NK-92 (cell line): ENCODE data around the gene MYPOP.
"Not testable (repeated sequence)": the region's sequence is repeated elsewhere in the genome, so short reads cannot be mapped to it uniquely, and the experiment has no call there.

Experiments
- DNase-seq: peaks from one replicate; lab custom pipeline; 2025; ENCODE audit not compliant: unreplicated experiment; lab: John Stamatoyannopoulos, UW

Gene MYPOP

GRCh38 chr19:45911291-45911690, 8.9 kb upstream of the MYPOP start:
- no peak for DNase-seq

- DNase-seq = no peak
Measured at GRCh38 chr19:45908956-45909355, 6.5 kb upstream of the MYPOP start.

- DNase-seq = no peak
Measured at GRCh38 chr19:45906221-45906620, 3.8 kb upstream of the MYPOP start.

- DNase-seq = no peak
Measured at GRCh38 chr19:45905011-45905410, 2.6 kb upstream of the MYPOP start.

GRCh38 chr19:45902651-45903625, 525 bp upstream of the MYPOP start:
- DNase-seq = peak; percentile 94

- DNase-seq = no peak
Measured at GRCh38 chr19:45901432-45901911, 941 bp downstream of the MYPOP start.

- no peak for DNase-seq
Measured at GRCh38 chr19:45900738-45901431, 1.5 kb downstream of the MYPOP start.

GRCh38 chr19:45899919-45900589, 2.4 kb downstream of the MYPOP start:
- DNase-seq = no peak

GRCh38 chr19:45899253-45899652, 3.2 kb downstream of the MYPOP start:
- DNase-seq = no peak

GRCh38 chr19:45897261-45897812, 5.1 kb downstream of the MYPOP start:
- DNase-seq = no peak

- DNase-seq = not testable (repeated sequence)
Measured at GRCh38 chr19:45895983-45896599, 6.3 kb downstream of the MYPOP start.

- no peak for DNase-seq
Measured at GRCh38 chr19:45895519-45895972, 6.9 kb downstream of the MYPOP start.

GRCh38 chr19:45890877-45891276, 11.5 kb downstream of the MYPOP start:
- no peak for DNase-seq

- DNase-seq = no peak
Measured at GRCh38 chr19:45889210-45889885, 13.1 kb downstream of the MYPOP start.

GRCh38 chr19:45887200-45887710, 15.2 kb downstream of the MYPOP start:
- no peak for DNase-seq

- peak; percentile 38 for DNase-seq
Measured at GRCh38 chr19:45886427-45887199, 15.8 kb downstream of the MYPOP start.

GRCh38 chr19:45885556-45886426, 16.6 kb downstream of the MYPOP start, which contains the start of gene IRF2BP1:
Gene IRF2BP1, minus strand, starts transcription at chr19:45886141. Its CDS starts 367 bp downstream, at chr19:45885774.
- DNase-seq = peak; percentile 46
